IMR-90 (cell line): ENCODE measurements around the gene RRP1B. TPM values are rescaled to one million over a fixed set of nuclear protein-coding genes. Genes with fewer than 3 reads are reported as not detected.

Source experiments
- ATAC-seq: fragments of 200-7000 bp; cut with Tn5 transposase; 2 replicates; pipeline ENCODE4 v1.9.1; 2020; ENCODE audit warnings: low read depth, mild to moderate bottlenecking, moderate library complexity
- BruUV-seq: library from RNA; stranded (reverse); fragments of 400-500 nt; replicated peaks from 2 replicates; lab custom pipeline; 2021; lab: Mats Ljungman, UMichigan
- CTCF ChIA-PET: fragments of 300-600 bp; formaldehyde crosslinking; extraction: SDS; loops from one replicate; lab custom pipeline; 2021; ENCODE audit warnings: antibody characterized with exemption; lab: Yijun Ruan, JAX
- POLR2A ChIA-PET: fragments of 300-600 bp; sonication (Branson Sonifier 250); formaldehyde crosslinking; loops from one replicate; lab custom pipeline; 2022; ENCODE audit warnings: antibody characterized with exemption; ENCODE audit not compliant: unreplicated experiment; lab: Charles Lee
- DNase-seq: peaks from one replicate; pipeline ENCODE4 v3.0.0; 2013
- H2AFZ ChIP-seq: replicated peaks from 2 replicates; pipeline ENCODE3; 2013; ENCODE audit warnings: low read length, mild to moderate bottlenecking; ENCODE audit not compliant: poor library complexity
- H2AK5ac ChIP-seq: 2 replicates; pipeline ENCODE4 v1.6.1; 2013; ENCODE audit warnings: low read depth, low read length, inconsistent platforms
- H2AK9ac ChIP-seq: replicated peaks from 2 replicates; pipeline ENCODE3; 2013; ENCODE audit warnings: mild to moderate bottlenecking, low read depth, low read length, moderate library complexity; ENCODE audit not compliant: poor library complexity
- H2BK120ac ChIP-seq: 2 replicates; pipeline ENCODE4 v1.6.1; 2013; ENCODE audit warnings: low read depth, low read length, inconsistent platforms
- H2BK15ac ChIP-seq: 3 replicates; pipeline ENCODE4 v1.6.1; 2013; ENCODE audit warnings: low read depth, low read length, inconsistent platforms
- H2BK20ac ChIP-seq: 2 replicates; pipeline ENCODE4 v1.6.1; 2013; ENCODE audit warnings: low read depth, mild to moderate bottlenecking, inconsistent platforms, low read length, moderate library complexity
- H2BK5ac ChIP-seq: 2 replicates; pipeline ENCODE4 v1.6.1; 2013; ENCODE audit warnings: mild to moderate bottlenecking, low read depth, low read length, inconsistent platforms; ENCODE audit not compliant: poor library complexity, severe bottlenecking
- H3K14ac ChIP-seq: replicated peaks from 2 replicates; pipeline ENCODE4 v1.6.1; 2013; ENCODE audit warnings: low read depth, low read length, inconsistent platforms
- H3K18ac ChIP-seq: 2 replicates; pipeline ENCODE4 v1.6.1; 2013; ENCODE audit warnings: low read depth, low read length, control low read depth
- H3K23ac ChIP-seq: 2 replicates; pipeline ENCODE4 v1.6.1; 2013; ENCODE audit warnings: low read depth, low read length, inconsistent platforms
- H3K27ac ChIP-seq: 2 replicates; pipeline ENCODE4 v1.5.1; 2013; ENCODE audit warnings: mild to moderate bottlenecking, control low read depth, low read length; ENCODE audit not compliant: insufficient read depth
- H3K27me3 ChIP-seq: 2 replicates; pipeline ENCODE4 v1.6.1; 2013; ENCODE audit warnings: low read length; ENCODE audit not compliant: control insufficient read depth, insufficient read depth
- H3K36me3 ChIP-seq: 2 replicates; pipeline ENCODE4 v1.6.1; 2013; ENCODE audit warnings: low read length, mixed read lengths; ENCODE audit not compliant: control insufficient read depth, insufficient read depth
- H3K4ac ChIP-seq: 2 replicates; pipeline ENCODE4 v1.6.1; 2013; ENCODE audit warnings: low read depth, low read length, inconsistent platforms
- H3K4me1 ChIP-seq: 2 replicates; pipeline ENCODE4 v1.6.1; 2013; ENCODE audit warnings: low read length, mixed read lengths; ENCODE audit not compliant: control insufficient read depth, insufficient read depth
- H3K4me2 ChIP-seq: 2 replicates; pipeline ENCODE4 v1.6.1; 2013; ENCODE audit warnings: low read depth, mild to moderate bottlenecking, control low read depth, low read length, moderate library complexity
- H3K4me3 ChIP-seq: 2 replicates; pipeline ENCODE4 v1.5.1; 2013; ENCODE audit warnings: low read depth, mild to moderate bottlenecking, control low read depth, low read length, moderate library complexity; ENCODE audit not compliant: insufficient read depth
- H3K56ac ChIP-seq: 2 replicates; pipeline ENCODE4 v1.6.1; 2013; ENCODE audit warnings: low read length, inconsistent platforms; ENCODE audit not compliant: insufficient read depth; ENCODE audit errors: extremely low read depth
- H3K79me1 ChIP-seq, 2 experiments: 2 replicates each; pipeline ENCODE4 v1.6.1; 2013; ENCODE audit warnings: low read length in 2 of 2, inconsistent platforms in 1 of 2, low read depth in 1 of 2
- H3K9ac ChIP-seq: 2 replicates; pipeline ENCODE4 v1.6.1; 2013; ENCODE audit warnings: low read depth, low read length, control low read depth
- H3K9me1 ChIP-seq: 2 replicates; pipeline ENCODE4 v1.6.1; 2013; ENCODE audit warnings: low read length, inconsistent platforms; ENCODE audit not compliant: insufficient read depth
- H3K9me3 ChIP-seq: 2 replicates; pipeline ENCODE4 v1.6.1; 2013; ENCODE audit warnings: low read length; ENCODE audit not compliant: control insufficient read depth, insufficient read depth
- H4K20me1 ChIP-seq: 2 replicates; pipeline ENCODE4 v1.6.1; 2013; ENCODE audit warnings: low read length, inconsistent platforms; ENCODE audit not compliant: insufficient read depth
- H4K5ac ChIP-seq: 2 replicates; pipeline ENCODE4 v1.6.1; 2013; ENCODE audit warnings: mild to moderate bottlenecking, low read depth, low read length, control low read depth
- H4K8ac ChIP-seq, 2 experiments: 2 replicates each; pipeline ENCODE4 v1.6.1; 2013; ENCODE audit warnings: low read depth in 2 of 2, low read length in 2 of 2, control low read depth in 1 of 2, inconsistent platforms in 1 of 2
- H4K91ac ChIP-seq: 2 replicates; pipeline ENCODE4 v1.6.1; 2013; ENCODE audit warnings: low read depth, low read length, inconsistent platforms; ENCODE audit not compliant: insufficient read depth
- BHLHE40 ChIP-seq: fragments of 150-350 bp; IDR thresholded peaks from 2 replicates; pipeline ENCODE4 v1.6.1; 2016; ENCODE audit warnings: mild to moderate bottlenecking, low read depth, low read length
- CEBPB ChIP-seq: IDR thresholded peaks from 2 replicates; pipeline ENCODE4 v1.6.1; 2012; ENCODE audit warnings: low read depth, low read length, improper control_type of control experiment
- CHD1 ChIP-seq: IDR thresholded peaks from 2 replicates; pipeline ENCODE4 v1.6.1; 2012; ENCODE audit warnings: low read depth, low read length, improper control_type of control experiment
- CTCF ChIP-seq: conservative IDR thresholded peaks from 2 replicates; pipeline ENCODE4 v1.5.1; 2012; ENCODE audit warnings: mild to moderate bottlenecking, low read depth, low read length, improper control_type of control experiment
- ELK1 ChIP-seq: fragments of 150-350 bp; IDR thresholded peaks from 2 replicates; pipeline ENCODE4 v1.6.1; 2016; ENCODE audit warnings: low read depth, mild to moderate bottlenecking, low read length, moderate library complexity, borderline replicate concordance
- FOS ChIP-seq: fragments of 150-350 bp; IDR thresholded peaks from 2 replicates; pipeline ENCODE4 v1.6.1; 2016; ENCODE audit warnings: low read depth, low read length
- MAFK ChIP-seq: IDR thresholded peaks from 2 replicates; pipeline ENCODE4 v1.6.1; 2012; ENCODE audit warnings: low read depth, low read length, improper control_type of control experiment
- MAZ ChIP-seq: IDR thresholded peaks from 2 replicates; pipeline ENCODE4 v1.6.1; 2012; ENCODE audit warnings: low read depth, mild to moderate bottlenecking, low read length, improper control_type of control experiment, moderate library complexity, borderline replicate concordance
- MXI1 ChIP-seq: IDR thresholded peaks from 2 replicates; pipeline ENCODE4 v1.6.1; 2012; ENCODE audit warnings: low read depth, mild to moderate bottlenecking, low read length, moderate library complexity, borderline replicate concordance
- NFE2L2 ChIP-seq: fragments of 150-350 bp; IDR thresholded peaks from 2 replicates; pipeline ENCODE4 v1.6.1; 2016; ENCODE audit warnings: low read depth, mild to moderate bottlenecking, low read length
- POLR2A ChIP-seq: IDR thresholded peaks from 2 replicates; pipeline ENCODE4 v1.6.1; 2012; ENCODE audit warnings: mild to moderate bottlenecking, low read depth, low read length
- RAD21 ChIP-seq: IDR thresholded peaks from 2 replicates; pipeline ENCODE4 v1.6.1; 2012; ENCODE audit warnings: low read length, improper control_type of control experiment
- RCOR1 ChIP-seq: IDR thresholded peaks from 2 replicates; pipeline ENCODE4 v1.6.1; 2012; ENCODE audit warnings: mild to moderate bottlenecking, low read length, improper control_type of control experiment; ENCODE audit not compliant: insufficient replicate concordance
- RFX5 ChIP-seq: IDR thresholded peaks from 2 replicates; pipeline ENCODE4 v1.8.0; 2012; ENCODE audit warnings: low read depth, mild to moderate bottlenecking, low read length, moderate library complexity
- USF2 ChIP-seq: fragments of 150-350 bp; IDR thresholded peaks from 2 replicates; pipeline ENCODE4 v1.6.1; 2017; ENCODE audit warnings: mild to moderate bottlenecking, antibody characterized with exemption, low read length, low read depth
- WGBS, 2 experiments: methylation state at CpG; one replicate each; pipeline versions ENCODE4 v1.1.5 to v1.1.7; 2013; ENCODE audit warnings: missing lambda C conversion rate in 2 of 2; ENCODE audit not compliant: insufficient read length in 1 of 2; ENCODE audit errors: extremely low coverage in 2 of 2; 5-methylcytosine and 5-hydroxymethylcytosine counted together
- dilution Hi-C: fragments of 300-500 bp; cut with HindIII; formaldehyde crosslinking; loops from one replicate; pipeline ENCODE4 v1.14.3; 2018; ENCODE audit warnings: low sequenced_read_pairs; ENCODE audit not compliant: unreplicated experiment
- in situ Hi-C: fragments of 300-500 bp; cut with MboI; formaldehyde crosslinking; loops from 3 replicates; pipeline ENCODE4 v1.14.3; 2019; ENCODE audit warnings: low sequenced_read_pairs, inconsistent platforms, mixed read lengths
- intact Hi-C: fragments of 100-400 bp; cut with micrococcal nuclease; formaldehyde crosslinking; loops from 2 replicates; pipeline ENCODE4 v1.10.0; 2022
- polyA plus RNA-seq, 3 experiments: library from polyadenylated mRNA; depleted of rRNA; stranded (reverse); fragments of >200 nt; gene quantifications; 2 replicates each; pipeline ENCODE4 v1.2.3, GENCODE V29; 2012; ENCODE audit warnings: low replicate concordance in 1 of 3
- total RNA-seq: library from RNA; depleted of rRNA; stranded (reverse); fragments of >200 nt; gene quantifications from 2 replicates; pipeline ENCODE4 v1.2.3, GENCODE V29; 2012

Gene RRP1B
- total and polyA plus RNA-seq, 2 of the 4 experiments (the other 2 are of a cell fraction), result 11.1 to 16.1 TPM

GRCh38 chr21:43684424-43684823, 25.1 kb downstream of the RRP1B start:
- CTCF ChIA-PET, result no interaction called here
- Histone ChIP-seq H2BK5ac (no peak overlapping the region), H3K4me2 (no peak overlapping the region), H3K4me3 (no peak overlapping the region), H4K8ac (no peak overlapping the region), H2BK20ac (no peak overlapping the region), H2AFZ (no peak overlapping the region), H4K20me1 (no peaks in the 10 kb centered on the region), H2AK9ac (no peak overlapping the region), H3K56ac (no peak overlapping the region), H3K9ac (no peak overlapping the region), H3K18ac (no peak overlapping the region), H2BK15ac (no peak overlapping the region), H3K4me1 (no peaks in the 10 kb centered on the region), H4K91ac (no peak overlapping the region), H2AK5ac (no peak overlapping the region), H3K4ac (no peak overlapping the region), H3K36me3 (peaks cover 54% of the 10 kb centered on the region), H3K9me1 (peaks cover 3% of the 10 kb centered on the region; the same call in 1 of the 2 replicates), H3K23ac (no peak overlapping the region), H3K79me1 (0 out of 4 replicates have a peak, but pooled peaks cover 0 to 8% of the 10 kb centered on the region in 2 experiments), H2BK120ac (no peak overlapping the region), H3K27me3 (no peaks in the 10 kb centered on the region), H4K5ac (no peak overlapping the region), H3K9me3 (no peaks in the 10 kb centered on the region), H3K14ac (no peak overlapping the region), H3K27ac (no peak overlapping the region)
- POLR2A ChIA-PET, result no interaction called here
- intact Hi-C loops, result no loop called here
- TF ChIP-seq MAZ, result no peak
- no peak for TF ChIP-seq CEBPB
- no peak for TF ChIP-seq USF2
- no peak for TF ChIP-seq CTCF
- no peak for TF ChIP-seq RFX5
- no peak for TF ChIP-seq BHLHE40
- no peak for TF ChIP-seq RAD21
- no peak for TF ChIP-seq POLR2A
- no peak for TF ChIP-seq MAFK
- TF ChIP-seq NFE2L2, result no peak
- TF ChIP-seq CHD1, result no peak
- TF ChIP-seq RCOR1, result no peak
- TF ChIP-seq ELK1, result no peak
- no peak for TF ChIP-seq FOS
- TF ChIP-seq MXI1, result no peak
- in situ Hi-C loops, result no loop called here
- ATAC-seq (no peak), DNase-seq (no peak)
- dilution Hi-C loops, result no loop called here
- no TSS peak for BruUV-seq
- no CpG with 5 or more reads among the region's 3 CpGs for WGBS, 2 experiments
